Smooth muscle cell (in vitro differentiated cells): ENCODE data around the gene BRSK2. TPM values are rescaled to one million over a fixed set of nuclear protein-coding genes. Genes with fewer than 3 reads are reported as not detected.

Experiments used
- DNase-seq: peaks from one replicate; lab custom pipeline; 2025; ENCODE audit not compliant: unreplicated experiment; lab: John Stamatoyannopoulos, UW
- H2AFZ ChIP-seq: fragments of 200-600 bp; sonication (generic); 2 replicates; pipeline ENCODE4 v1.6.0; 2016; ENCODE audit warnings: antibody characterized with exemption, low read depth, mild to moderate bottlenecking
- H3F3A ChIP-seq: fragments of 200-600 bp; sonication (generic); 2 replicates; pipeline ENCODE4 v1.6.0; 2017; ENCODE audit warnings: antibody characterized with exemption, low read depth
- H3K27ac ChIP-seq: fragments of 200-600 bp; sonication (generic); 2 replicates; pipeline ENCODE4 v1.5.1; 2016; ENCODE audit warnings: low read depth, mild to moderate bottlenecking
- H3K27me3 ChIP-seq: fragments of 200-600 bp; sonication (generic); 2 replicates; pipeline ENCODE4 v1.6.1; 2016; ENCODE audit warnings: low read depth, mild to moderate bottlenecking
- H3K36me3 ChIP-seq: fragments of 200-600 bp; sonication (generic); 2 replicates; pipeline ENCODE4 v1.5.1; 2016; ENCODE audit warnings: low read depth
- H3K4me1 ChIP-seq: fragments of 200-600 bp; sonication (generic); 2 replicates; pipeline ENCODE4 v1.5.1; 2016; ENCODE audit warnings: low read depth
- H3K4me2 ChIP-seq: fragments of 200-600 bp; sonication (generic); 2 replicates; pipeline ENCODE4 v1.6.0; 2016; ENCODE audit warnings: mild to moderate bottlenecking
- H3K4me3 ChIP-seq: fragments of 200-600 bp; sonication (generic); 2 replicates; pipeline ENCODE4 v1.5.1; 2016; ENCODE audit warnings: mild to moderate bottlenecking
- H3K79me2 ChIP-seq: fragments of 200-600 bp; sonication (generic); 2 replicates; pipeline ENCODE4 v1.6.0; 2016; ENCODE audit warnings: low read depth, mild to moderate bottlenecking
- H3K9ac ChIP-seq: fragments of 200-600 bp; sonication (generic); 2 replicates; pipeline ENCODE4 v1.6.0; 2016; ENCODE audit warnings: low read depth
- H3K9me3 ChIP-seq: fragments of 200-600 bp; sonication (generic); replicated peaks from 2 replicates; pipeline ENCODE4 v1.5.1; 2016; ENCODE audit warnings: low read depth
- H4K20me1 ChIP-seq: fragments of 200-600 bp; sonication (generic); 2 replicates; pipeline ENCODE4 v1.6.0; 2016; ENCODE audit warnings: low read depth
- CTCF ChIP-seq: fragments of 200-600 bp; sonication (generic); IDR thresholded peaks from 2 replicates; pipeline ENCODE4 v1.5.1; 2017; ENCODE audit warnings: borderline replicate concordance, mild to moderate bottlenecking, antibody characterized with exemption; ENCODE audit not compliant: insufficient read depth, poor library complexity, severe bottlenecking
- WGBS: methylation state at CpG from one replicate; pipeline ENCODE4 v1.1.7; 2016; ENCODE audit warnings: low lambda C conversion rate; 5-methylcytosine and 5-hydroxymethylcytosine counted together
- polyA plus RNA-seq: library from polyadenylated mRNA; unstranded; fragments of >200 nt; fragmentation: Nextera tagmentation; extraction: Ambion mirVana; gene quantifications from 2 replicates; pipeline ENCODE4 v1.2.1, GENCODE V29; 2016
- total RNA-seq: library from RNA; depleted of rRNA; stranded (reverse); fragments of >200 nt; gene quantifications from 2 replicates; pipeline ENCODE4 v1.2.3, GENCODE V29; 2014

BRSK2 gene
- total and polyA plus RNA-seq, 2 experiments from 2014 or later: 1.5 to 5.2 TPM

- H2AFZ ChIP-seq: no peak overlapping the region
- H3K9ac ChIP-seq: no peak overlapping the region
- H3K27me3 ChIP-seq: no peaks in the 10 kb centered on the region
- no peak overlapping the region for H3K4me3 ChIP-seq
- H3K27ac ChIP-seq: no peak overlapping the region
- H3K4me2 ChIP-seq: no peak overlapping the region
- peaks cover 22% of the 10 kb centered on the region for H3K79me2 ChIP-seq
- H3F3A ChIP-seq: no peaks in the 10 kb centered on the region
- 95% methylated on average over 25 of the region's 28 CpGs for WGBS
- H3K4me1 ChIP-seq: no peaks in the 10 kb centered on the region
- no peaks in the 10 kb centered on the region for H3K36me3 ChIP-seq
- H3K9me3 ChIP-seq: no peaks in the 10 kb centered on the region
- H4K20me1 ChIP-seq: peaks cover 98% of the 10 kb centered on the region
- no peak for DNase-seq
- no peak for TF ChIP-seq CTCF
These were observed 111.0 kb downstream of the BRSK2 start for GRCh38 chr11:1500466-1501420.

GRCh38 chr11:1501421-1502167 is 111.9 kb downstream of the BRSK2 start:
- H3K36me3 ChIP-seq: no peaks in the 10 kb centered on the region
- no peak overlapping the region for H3K27ac ChIP-seq
- H3K4me2 ChIP-seq: no peak overlapping the region
- H3F3A ChIP-seq: no peaks in the 10 kb centered on the region
- WGBS: 93% methylated on average over 25 of the region's 25 CpGs
- no peak overlapping the region for H2AFZ ChIP-seq
- H3K4me3 ChIP-seq: no peak overlapping the region
- no peaks in the 10 kb centered on the region for H3K4me1 ChIP-seq
- peaks cover 98% of the 10 kb centered on the region for H4K20me1 ChIP-seq
- no peak for DNase-seq
- H3K27me3 ChIP-seq: no peaks in the 10 kb centered on the region
- H3K9me3 ChIP-seq: no peaks in the 10 kb centered on the region
- no peak overlapping the region for H3K9ac ChIP-seq
- no peak for TF ChIP-seq CTCF
- H3K79me2 ChIP-seq: peaks cover 14% of the 10 kb centered on the region

DNA sequence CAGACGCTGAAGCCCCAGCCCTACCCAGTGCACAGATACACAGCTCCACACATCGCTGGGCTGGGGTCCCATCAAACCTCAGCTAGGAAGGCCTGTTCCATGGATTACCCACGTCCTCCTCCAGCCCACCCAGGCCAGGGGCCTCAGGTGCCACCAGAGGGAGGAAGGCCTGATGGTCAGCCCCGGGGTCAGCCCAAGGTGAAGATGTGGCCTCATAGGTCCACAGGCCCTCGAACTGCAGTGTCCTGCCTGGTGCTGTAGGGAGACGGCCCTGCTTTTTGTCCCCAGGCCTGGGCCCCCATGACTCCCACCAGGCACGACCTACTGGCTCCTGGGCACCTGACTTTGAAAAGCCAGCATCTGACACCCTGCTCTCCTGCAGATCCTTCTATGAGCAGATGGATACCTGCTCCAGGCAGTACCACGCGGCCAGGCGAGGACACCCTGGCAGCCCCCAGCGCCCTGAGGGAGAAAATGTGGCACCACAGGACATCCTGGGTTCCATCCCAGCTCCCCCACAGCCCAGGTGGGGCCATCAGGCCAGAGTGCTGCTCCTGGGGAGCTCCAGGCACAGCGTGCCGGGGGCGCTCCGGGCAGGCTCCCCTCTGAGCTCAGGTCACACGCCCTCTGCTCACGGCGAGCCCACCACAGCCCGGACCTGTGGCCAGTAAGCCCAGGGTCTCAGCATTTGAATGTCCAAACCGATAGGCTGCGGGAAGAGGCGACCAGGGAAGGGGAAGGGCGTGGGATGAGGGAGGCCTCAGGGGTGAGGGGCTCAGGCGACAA is 112.6 kb downstream of the BRSK2 start:
- 97% methylated on average over 24 of the region's 24 CpGs for WGBS
- no peak for TF ChIP-seq CTCF

More for the DNA sequence above, 112.6 kb downstream of the BRSK2 start:
- Histone ChIP-seq H3F3A (no peaks in the 10 kb centered on the region), H3K27me3 (no peaks in the 10 kb centered on the region), H2AFZ (no peak overlapping the region), H3K4me1 (peaks cover under 1% of the 10 kb centered on the region), H4K20me1 (peaks cover 100% of the 10 kb centered on the region), H3K79me2 (peaks cover 20% of the 10 kb centered on the region), H3K36me3 (no peaks in the 10 kb centered on the region), H3K9ac (no peak overlapping the region), H3K27ac (no peak overlapping the region), H3K4me2 (no peak overlapping the region), H3K9me3 (no peaks in the 10 kb centered on the region), H3K4me3 (no peak overlapping the region)
- DNase-seq: no peak
